CD4-positive, alpha-beta T cell treated with Interferon alpha-2 for 1 hour (primary cell): ENCODE measurements around the gene GPC1.
A peak's percentile ranks its signal among the peaks of the same experiment; 100 is the strongest.
"Not testable (repeated sequence)": the region's sequence is repeated elsewhere in the genome, so short reads cannot be mapped to it uniquely, and the experiment has no call there.

Source experiments
- DNase-seq, 2 donors: peaks; one replicate each; pipeline ENCODE4 v3.0.0-alpha.2; 2020 to 2022

Gene GPC1

DNA sequence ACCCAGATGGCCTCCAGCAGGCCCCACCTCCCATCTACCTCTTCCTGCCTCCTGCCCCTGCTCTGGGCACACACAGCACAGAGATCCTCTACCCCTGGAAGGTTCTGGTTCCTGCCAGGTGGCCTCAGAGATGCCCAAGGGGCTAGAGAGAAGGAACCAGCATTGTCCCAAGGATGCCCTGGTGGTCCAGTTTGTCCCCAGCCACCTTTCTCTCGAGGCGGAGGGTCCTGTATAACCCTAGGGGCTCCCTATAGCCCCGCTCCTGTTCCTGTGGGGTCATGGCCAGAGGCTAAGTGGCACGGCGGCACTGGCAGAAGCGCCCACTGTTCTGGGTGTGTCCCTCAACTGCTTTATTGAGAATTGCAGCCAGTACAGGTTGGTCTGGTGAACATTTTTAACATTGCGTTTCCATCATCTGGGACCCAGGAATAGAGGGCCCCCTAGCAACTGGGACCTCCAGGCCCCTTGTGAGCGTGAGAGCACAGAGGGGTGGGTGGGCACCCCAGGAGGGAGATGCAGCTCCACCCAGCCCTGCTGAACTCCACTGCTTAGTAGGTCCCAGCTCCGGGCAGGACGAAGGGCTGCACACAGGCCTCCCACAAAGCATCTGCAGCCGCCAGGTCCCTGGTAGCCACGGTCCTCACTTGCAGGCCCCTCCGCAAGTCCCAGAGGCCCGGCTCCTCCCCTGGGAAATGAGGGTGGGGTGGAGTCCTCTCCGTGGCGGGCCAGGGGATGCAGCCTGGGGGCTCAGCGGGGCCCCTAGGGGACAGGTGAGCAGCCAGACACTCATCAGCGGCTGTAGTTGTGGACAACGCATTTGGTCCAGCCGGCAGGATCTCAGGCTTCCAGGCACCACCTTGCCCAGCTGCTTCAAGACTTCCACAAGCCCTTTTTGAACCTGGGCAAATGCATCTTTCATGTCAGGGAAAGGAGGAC, 33.1 kb downstream of the GPC1 start:
- DNase-seq = peak in 1 of 2 donors; percentile 0

DNA sequence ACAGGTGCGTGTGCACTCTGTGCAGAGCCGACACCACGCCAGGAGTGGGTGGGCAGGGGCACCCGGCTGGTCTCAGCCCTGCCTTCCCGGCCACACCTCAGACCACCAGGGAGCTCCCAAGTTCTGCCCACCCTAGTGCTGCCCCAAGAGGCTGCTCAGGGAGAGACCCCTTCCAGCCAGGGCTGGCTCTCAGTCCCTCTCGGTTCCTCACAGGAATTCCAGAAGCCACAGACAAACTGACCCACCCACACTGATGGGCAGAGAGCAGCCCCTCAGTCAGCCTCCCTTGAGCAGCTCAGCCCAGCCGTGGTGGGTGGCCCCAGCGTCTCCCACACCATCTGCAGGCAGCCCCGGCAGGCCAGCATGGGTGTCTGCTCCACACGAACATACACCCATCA, 33.8 kb downstream of the GPC1 start:
- peak in 1 of 2 donors; percentile 0 for DNase-seq

DNA sequence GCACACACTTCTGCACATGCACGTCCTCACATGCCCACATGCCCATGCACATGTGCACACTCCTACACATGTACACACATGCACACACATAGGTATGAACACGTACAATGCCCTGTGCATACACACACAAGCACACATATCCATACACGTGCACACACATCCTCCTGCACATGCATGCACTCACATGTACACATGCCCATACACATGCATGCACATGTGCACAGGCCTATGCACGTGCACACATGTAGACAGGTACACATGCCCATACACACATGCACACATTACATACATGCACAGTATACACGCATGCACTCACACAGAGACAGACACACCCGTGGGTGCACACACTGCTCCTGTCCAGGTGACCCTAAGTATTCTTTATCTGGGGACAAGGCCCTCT, 34.3 kb downstream of the GPC1 start:
- no peak for DNase-seq

DNA sequence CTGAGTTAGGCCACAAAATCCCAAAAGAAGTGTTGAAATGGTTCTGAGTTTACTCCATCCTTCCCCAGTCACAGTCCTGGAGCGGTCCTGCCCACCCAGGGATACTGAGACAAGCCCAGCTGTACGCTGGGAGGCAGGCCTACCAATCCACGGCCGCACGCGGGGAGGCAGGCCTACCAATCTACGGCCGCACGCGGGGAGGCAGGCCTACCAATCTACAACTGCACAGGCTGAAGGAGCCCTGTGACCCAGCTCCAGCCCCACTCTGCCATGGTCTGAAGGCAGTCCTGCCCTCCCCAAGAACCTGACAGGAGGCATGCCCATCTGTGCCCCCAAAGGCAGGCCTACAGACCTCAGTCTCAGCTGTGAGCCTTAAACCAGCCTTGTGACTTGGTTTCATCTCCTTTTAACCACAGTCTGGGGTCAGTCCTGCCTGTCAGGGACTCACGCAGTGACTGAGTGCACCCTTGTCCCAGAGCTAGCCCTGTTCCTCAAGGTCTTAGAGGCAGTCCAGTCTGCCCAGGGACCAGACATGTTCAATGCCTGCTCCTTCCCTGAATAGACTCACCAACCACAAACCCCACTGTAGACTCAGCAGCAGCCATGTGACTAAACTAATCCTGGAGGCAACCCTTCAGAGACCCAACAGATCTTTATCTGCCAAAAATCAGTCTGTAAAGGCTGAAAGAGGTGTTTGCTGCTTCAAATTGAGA, 36.8 kb downstream of the GPC1 start:
- peak in 1 of 2 donors; percentile 1 for DNase-seq

DNA sequence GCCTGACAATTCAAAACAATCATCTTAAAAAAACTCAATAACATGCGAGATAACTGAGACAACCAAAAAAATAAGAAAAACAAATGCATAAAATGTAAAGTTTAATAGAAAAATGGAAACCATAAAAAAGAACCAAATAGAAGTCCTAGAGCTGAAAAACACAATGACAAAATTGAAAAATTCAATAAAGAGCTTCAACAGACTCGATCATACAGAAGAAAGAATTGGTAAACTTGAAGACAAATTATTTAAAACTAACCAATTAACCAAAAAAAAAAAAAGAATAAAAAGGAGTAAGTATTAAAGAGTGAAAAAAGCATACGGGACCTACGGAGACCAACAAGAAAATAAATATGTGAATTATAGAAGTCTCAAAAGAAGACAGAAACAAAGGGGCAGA, 37.7 kb downstream of the GPC1 start:
- no peak for DNase-seq

DNA sequence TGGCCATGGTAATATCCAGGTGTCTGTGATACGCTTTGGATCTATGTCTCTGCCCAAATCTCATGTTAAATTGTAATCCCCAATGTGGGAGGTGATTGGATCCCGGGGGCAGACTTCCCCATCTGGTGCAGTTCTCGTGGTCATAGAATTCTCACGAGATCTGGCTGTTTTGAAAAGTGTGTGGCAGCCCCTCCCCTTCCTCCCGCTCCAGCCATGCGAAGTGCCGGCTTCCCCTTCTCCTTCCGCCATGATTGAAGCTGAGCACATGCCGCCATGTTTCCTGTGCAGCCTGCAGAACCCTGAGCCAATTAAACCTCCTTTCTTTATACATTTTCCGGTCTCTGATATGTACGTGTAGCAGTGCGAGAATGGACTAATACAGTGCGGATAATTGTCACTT, 42.5 kb downstream of the GPC1 start:
- peak in 1 of 2 donors; percentile 1 for DNase-seq

DNA sequence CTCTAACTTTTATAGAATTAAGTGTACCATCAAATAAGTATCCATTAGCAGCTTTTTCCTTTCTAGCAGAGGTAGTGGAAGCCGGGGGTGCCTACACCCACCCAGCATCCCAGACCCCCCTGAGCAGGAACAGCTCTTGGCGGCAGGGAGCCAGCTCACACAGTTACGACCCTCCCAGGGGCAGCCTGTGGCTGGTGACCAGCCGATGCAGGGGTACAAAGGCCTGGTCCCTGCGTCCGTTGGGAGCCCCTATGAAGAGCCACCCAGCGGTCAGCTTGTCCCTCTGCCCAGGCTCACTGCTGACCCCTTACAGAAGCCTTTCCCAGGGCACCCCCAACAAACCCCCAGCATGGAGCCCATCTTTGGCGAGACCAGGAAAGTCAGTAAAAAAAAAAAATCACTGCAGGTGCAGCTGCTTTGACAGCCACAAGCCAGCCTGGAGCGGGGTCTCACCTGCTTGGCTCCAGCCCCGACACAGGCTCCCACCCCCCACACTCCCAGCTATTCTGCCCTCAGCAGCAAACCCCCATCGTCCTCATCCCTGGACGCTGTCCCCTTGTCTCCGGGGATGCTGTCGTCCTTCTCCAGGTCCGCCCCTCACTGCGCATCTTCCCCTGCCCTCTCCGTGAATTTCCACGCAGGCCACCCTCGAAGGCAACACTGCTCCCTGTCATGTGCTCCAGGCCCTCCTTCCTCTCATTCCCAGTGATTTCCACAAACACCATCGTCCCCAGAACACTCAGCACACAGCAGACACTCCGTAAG, 43.1 kb downstream of the GPC1 start:
- DNase-seq = peak in 1 of 2 donors; percentile 1

DNA sequence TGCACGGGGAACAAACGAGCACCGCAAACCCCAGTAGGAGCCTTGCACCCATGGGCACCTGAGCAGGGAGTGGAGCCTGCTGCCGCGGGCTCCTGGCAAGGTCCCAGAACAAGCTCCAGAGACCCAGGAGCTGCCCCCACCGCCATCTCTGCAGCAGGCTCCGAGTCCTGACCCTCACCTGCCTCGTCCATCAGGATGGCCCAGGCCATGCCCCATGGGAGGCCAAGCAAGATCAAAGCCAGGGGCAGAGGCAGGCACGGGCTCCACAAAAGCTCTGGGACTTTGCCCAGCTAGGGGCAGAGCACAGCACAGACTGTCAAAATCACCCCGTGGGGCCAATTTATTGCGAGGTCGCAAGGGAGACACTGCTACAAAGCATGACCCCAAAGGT, 43.6 kb downstream of the GPC1 start:
- DNase-seq = no peak

DNA sequence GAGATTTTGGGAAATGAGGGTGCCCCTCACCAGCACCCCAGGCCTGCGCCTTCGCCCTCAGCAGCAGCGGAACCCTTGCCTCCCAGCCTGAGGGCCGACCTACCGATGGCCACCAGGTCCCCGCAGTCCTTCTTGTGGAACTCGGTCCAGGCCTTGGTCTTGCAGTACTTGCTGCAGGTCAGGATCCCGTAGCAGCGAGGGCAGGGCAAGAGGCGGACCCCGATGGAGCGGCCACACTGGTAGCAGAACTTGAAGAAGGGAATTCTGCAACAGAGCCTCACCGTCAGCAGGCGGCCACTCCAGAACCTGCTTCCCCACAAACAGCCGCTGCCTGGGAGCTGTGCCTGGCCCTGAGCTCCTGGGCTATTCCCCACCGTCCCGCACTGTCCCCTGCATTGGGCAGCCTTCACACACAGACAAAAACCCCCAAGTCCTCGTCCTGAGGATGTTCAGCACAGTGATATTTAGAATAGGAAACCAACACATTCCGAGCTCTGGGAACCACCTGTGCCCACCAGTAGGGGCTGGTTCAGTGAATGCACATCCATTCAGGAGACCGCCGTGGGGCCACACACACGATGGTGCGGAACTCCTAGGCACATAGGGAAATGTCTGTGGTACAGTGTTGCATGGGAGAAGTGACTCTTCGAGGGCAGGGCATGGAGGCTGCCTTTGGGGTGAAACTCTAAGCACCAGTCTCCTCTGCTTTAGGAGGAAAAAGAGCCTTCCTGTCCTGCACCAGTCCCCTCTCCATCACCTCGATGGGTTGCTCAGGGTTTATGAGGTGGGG, 45.6 kb downstream of the GPC1 start:
- DNase-seq = peak in 1 of 2 donors; percentile 0

DNA sequence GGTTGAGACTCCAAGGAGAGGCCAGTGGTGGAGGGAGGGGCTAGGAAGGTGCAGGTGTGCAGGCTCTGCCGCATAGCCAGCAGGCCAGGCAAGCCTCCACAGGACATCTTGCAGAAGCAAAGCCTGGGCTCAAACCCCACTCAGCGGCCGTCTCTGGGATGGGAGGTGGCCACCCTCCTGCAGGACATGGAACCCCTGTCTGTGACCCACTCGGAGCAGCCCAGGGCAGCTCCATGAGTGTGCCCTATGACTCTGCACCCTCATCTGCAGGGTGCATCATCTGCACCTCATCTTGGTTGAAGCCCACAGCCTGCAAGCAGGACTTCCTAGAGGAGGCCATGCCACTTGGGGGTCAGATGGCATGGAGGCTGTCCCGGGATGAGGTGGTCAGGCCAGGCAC, 46.3 kb downstream of the GPC1 start:
- DNase-seq = peak in 1 of 2 donors; percentile 1

DNA sequence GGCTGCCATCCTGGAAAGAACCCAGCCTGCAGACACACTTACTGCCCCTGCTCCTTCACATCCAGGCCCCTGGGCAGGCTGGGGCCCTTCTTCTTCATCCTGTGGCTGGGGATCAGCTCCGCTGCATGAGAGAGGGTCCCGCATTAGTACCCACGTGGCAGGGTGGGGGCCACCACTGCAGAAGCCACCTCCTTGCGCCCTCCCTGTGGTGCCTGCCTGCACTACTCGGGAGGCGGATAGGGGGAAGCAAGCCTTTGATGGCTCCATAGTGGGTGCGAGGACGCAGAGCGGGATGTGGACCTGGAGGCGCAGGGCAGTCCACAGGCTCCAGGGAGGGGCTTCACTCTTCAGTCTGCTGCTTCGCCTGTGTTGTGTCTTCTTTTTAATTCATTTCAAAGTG, 46.7 kb downstream of the GPC1 start:
- no peak for DNase-seq

DNA sequence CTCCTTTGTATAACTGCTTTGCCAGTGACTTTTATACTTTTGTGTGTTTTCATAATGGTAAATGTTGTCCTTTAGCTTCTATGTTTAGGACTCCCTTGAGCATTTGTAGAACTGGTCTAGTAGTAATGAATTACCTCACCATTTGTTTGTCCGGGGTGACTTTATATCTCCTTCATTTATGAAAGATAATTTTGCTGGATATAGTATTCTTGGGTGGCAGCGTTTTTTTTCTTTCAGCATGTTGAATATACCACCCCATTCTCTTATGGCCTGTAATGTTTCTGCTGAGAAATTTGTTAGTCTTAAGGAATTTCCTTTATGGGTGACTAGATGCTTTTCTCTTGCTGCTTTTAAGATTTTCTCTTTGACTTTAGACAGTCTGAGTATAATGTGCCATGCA, 56.0 kb downstream of the GPC1 start:
- DNase-seq = no peak

DNA sequence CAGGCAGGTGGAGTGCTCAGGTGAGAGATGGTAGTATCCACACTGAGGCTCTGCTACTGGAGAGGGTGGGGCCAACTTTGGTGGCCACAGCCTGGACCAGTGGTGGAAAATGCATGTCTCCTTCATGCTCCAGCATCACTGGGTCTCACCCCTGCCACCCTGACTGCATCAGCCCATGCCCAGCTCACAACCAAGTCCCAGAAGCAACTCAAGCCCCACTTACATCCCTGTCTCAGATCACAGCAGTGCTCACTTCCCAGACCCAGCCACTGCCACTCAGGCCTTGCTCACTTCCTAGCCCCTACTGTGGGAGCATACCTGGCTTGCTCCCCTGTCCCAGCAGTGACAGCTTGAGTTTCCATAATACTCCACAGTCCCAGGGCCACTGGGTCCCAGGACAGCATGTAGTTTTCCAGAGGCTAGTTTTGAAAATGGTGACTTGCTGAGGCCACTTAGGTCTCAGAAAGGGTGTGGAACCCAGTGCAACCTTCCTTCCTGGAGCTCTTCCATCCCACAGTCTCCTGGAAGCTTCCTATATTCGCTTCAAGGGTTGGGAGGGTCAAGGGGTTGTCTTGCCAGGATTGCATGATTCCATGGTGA, 58.8 kb downstream of the GPC1 start:
- no peak for DNase-seq

DNA sequence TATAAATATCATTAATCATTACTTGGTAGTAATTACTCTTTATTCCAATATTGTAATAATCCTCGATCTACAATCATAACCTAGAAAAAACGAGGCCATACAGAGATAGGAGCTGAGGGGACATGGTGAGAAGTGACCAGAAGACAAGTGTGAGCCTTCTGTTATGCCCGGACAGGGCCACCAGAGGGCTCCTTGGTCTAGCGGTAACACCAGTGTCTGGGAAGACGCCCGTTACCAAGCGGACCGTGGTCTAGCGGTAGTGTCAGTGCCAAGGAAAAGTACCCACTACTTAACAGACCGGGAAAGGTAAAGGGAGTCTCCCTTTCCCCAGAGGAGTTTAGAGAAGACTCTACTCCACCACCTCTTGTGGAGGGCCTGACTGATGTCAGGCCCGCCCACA, 59.5 kb downstream of the GPC1 start:
- DNase-seq = not testable (repeated sequence)

DNA sequence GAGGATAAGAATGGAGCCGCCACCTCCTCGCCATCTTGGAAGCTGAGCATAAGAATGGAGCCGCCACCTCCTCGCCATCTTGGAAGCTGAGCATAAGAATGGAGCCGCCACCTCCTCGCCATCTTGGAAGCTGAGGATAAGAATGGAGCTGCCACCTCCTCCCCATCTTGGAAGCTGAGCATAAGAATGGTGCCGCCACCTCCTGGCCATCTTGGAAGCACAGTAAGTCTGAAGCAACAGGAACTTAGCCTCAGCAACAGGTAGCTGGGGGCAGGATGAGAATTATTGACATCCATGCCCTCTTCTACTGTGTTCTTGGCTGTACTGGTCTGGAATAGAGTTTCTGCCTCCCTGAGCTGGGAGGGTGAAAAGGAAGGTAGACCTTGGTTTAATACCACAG, 61.6 kb downstream of the GPC1 start:
- DNase-seq = not testable (repeated sequence)

DNA sequence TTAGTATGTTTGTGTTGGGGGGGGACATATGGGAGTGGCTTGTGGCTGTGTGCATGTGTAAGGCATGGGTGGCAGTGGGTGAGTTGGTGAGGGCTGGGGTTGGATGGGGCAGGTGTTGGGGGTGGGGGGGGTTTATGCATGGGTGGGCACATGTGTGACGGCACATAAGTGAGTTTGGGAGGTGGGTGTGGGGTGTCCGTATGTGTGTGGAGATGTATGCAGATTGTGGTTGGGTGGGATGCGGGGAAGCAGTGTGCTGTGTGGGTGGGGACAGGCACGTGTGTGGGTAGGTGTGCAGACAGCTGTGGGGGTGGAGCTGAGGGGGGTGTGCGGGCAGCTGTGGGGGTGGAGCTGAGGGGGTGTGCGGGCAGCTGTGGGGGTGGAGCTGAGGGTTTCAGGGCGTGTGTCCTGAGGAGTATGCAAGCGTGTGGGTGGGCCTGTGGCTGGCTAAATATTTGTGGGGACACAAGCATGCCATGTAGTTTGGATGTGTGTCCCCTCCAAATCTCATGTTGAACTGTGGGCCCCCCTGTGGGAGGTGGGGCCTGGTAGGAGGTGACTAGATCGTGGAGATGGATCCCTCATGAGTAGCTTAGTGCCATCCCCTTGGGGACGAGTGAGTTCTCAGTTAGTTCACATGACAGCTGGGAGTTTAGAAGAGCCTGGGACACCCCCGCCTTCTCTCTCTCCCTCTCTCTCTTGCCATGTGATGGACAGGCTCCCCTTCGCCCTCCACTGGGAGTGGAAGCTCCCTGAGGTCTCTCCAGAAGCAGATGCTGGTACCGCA, 62.9 kb downstream of the GPC1 start:
- DNase-seq = no peak

DNA sequence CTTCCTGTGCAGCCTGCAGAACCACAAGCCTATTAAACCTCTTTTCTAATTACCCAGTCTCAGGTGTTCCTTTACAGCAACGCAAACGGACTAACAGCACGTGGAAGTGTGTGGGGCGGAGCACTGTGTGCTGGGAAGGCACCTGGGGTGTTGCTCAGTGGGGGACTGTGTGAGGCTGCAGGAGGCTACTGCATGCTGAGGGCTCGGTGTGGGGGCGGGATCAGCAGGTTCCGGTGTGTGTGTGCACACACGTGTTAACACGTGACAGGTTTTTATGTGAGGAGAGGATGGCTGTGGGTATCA, 63.4 kb downstream of the GPC1 start:
- no peak for DNase-seq

DNA sequence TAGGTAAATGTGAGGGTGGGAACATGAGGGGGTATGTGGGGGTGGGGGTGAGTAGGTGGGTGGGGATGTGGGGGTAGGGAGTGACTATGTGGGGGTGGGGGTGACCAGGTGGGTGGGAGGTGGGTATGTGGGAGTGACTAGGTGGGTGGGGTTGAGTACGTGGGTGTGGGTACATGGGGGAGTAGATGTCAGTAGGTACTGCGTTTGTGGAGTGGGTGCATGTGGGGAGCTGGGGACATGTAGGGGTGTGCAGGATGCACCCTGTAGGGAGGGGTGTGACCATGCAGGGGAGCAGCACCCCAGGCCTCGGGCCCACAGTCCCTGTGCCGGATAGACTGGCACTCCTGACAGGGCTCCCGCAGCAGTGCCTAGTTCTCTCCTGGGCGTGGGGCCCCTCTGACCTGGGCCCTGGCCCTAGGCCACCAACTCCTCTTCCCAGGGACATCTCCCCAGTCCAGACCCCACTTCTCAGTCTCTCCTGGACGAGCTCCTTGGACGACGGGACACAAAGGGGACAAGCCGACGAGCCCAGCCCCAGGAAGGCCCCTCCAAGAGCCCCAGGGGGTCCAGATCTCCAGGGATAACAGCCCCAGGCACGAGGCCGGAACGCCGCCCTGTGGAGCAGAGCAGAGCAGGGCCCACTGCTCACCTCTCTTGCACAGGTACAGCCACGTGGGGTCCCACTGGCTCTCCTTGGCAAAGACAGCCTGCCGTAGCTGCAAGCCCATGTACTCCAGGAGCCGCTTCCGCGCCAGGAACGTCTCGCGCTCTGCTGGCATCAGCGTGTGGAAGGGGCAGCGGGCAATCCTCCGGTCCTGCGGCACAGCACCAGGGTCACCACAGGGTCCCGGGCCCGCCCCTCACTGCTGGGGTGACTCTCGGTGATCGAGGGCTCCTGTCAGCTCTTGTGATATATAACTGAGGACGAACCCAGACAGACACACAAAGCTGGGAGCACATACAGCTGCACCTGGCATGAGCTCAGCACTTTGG, 64.1 kb downstream of the GPC1 start:
- DNase-seq = no peak

DNA sequence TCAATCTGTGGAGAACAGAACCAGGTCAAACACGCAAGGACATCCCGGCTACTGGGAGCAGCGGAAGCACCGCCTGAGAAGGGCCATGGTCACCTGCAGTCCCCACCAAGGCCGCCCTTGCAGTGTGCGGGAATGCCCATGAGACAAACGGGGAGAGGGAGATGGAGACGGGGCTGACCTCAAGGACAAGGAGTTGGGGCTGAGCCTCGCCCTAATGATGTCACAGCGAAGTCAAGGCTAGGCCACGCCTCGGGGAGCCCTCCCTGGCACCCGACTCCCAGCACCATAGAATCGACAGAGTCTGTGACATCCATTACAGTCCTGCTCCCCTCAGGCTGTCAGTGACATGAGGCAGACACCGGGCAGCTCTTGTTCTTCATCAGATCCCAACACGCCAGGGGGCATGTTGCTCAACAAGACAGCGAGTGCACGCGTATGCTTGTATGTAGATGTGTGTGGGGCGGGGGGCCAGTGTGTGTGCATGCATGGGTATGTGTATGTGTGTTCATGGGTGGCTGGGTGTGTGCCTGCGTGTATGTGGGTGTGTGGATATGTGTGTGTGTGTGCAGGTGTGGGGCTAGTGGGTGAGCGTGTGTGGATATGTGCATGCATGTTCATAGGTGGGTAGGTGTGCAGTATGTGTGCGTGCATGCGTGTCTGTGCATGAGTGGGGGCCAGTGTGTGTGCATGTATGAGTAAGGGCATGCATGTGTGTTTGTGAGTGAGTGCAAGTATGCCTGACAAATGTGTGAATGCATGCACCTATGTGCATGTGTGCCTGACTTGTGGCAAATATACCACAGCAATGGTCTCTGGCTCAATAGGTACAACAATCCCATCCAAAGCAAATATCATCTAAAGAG, 65.3 kb downstream of the GPC1 start:
- DNase-seq = no peak
